HepG2 (cell line): Measurements from ENCODE around the gene CTSA. TPM values are rescaled to one million over a fixed set of nuclear protein-coding genes. Genes with fewer than 3 reads are reported as not detected.

Source experiments
- CBX2 ChIP-seq, 2 experiments: fragments of 200-600 bp in 1 of 2; sonication (generic); formaldehyde crosslinking in 1 of 2; IDR thresholded peaks; 2 replicates each; pipeline versions ENCODE4 v1.7.0 to v1.8.1; 2018 to 2022; ENCODE audit warnings: low read depth in 2 of 2, low read length in 1 of 2, mild to moderate bottlenecking in 1 of 2, missing genetic modification reagents in 1 of 2
- DDIT3 ChIP-seq: sonication (generic); formaldehyde crosslinking; IDR thresholded peaks from 2 replicates; pipeline ENCODE4 v1.4.0; 2020; ENCODE audit warnings: mild to moderate bottlenecking, missing genetic modification reagents
- FIP1L1 ChIP-seq: fragments of 200-400 bp; formaldehyde crosslinking; IDR thresholded peaks from 2 replicates; pipeline ENCODE4 v1.6.1; 2018; ENCODE audit warnings: low read depth, mild to moderate bottlenecking, low read length, moderate library complexity, borderline replicate concordance; ENCODE audit not compliant: insufficient read depth
- GTF3A ChIP-seq: sonication (generic); formaldehyde crosslinking; conservative IDR thresholded peaks from 2 replicates; pipeline ENCODE4 v1.4.0; 2020; ENCODE audit warnings: mild to moderate bottlenecking, missing genetic modification reagents
- KLF13 ChIP-seq: sonication (generic); formaldehyde crosslinking; IDR thresholded peaks from 2 replicates; pipeline ENCODE4 v1.4.0; 2020; ENCODE audit warnings: mild to moderate bottlenecking, missing genetic modification reagents
- KLF6 ChIP-seq: IDR thresholded peaks from 2 replicates; pipeline ENCODE4 v1.8.0; 2016; ENCODE audit warnings: missing biosample characterization, missing genetic modification reagents
- LCORL ChIP-seq, 2 experiments: fragments of 450-650 bp in 1 of 2; sonication (generic) in 1 of 2; formaldehyde crosslinking in 1 of 2; IDR thresholded peaks; 2 replicates each; pipeline versions ENCODE4 v1.5.0 to v1.6.1; 2017 to 2020; ENCODE audit warnings: antibody characterized with exemption in 1 of 2, missing genetic modification reagents in 1 of 2
- MBNL3 ChIP-seq: fragments of 250-450 bp; sonication (Bioruptor Pico); conservative IDR thresholded peaks from 2 replicates; pipeline ENCODE4 v1.8.0; 2022; ENCODE audit warnings: mild to moderate bottlenecking, inconsistent platforms
- MYC ChIP-seq: sonication (generic); formaldehyde crosslinking; IDR thresholded peaks from 2 replicates; pipeline ENCODE4 v1.9.0; 2021; ENCODE audit warnings: missing genetic modification reagents, borderline replicate concordance
- RARG ChIP-seq: sonication (generic); formaldehyde crosslinking; IDR thresholded peaks from 2 replicates; pipeline ENCODE4 v1.4.0; 2020; ENCODE audit warnings: low read depth, mild to moderate bottlenecking, missing genetic modification reagents
- RBFOX2 ChIP-seq: fragments of 200-400 bp; formaldehyde crosslinking; IDR thresholded peaks from 2 replicates; pipeline ENCODE4 v1.6.1; 2017; ENCODE audit warnings: low read depth, mild to moderate bottlenecking, low read length
- SALL1 ChIP-seq: sonication (generic); formaldehyde crosslinking; IDR thresholded peaks from 2 replicates; pipeline ENCODE4 v1.8.0; 2022; ENCODE audit warnings: mild to moderate bottlenecking, missing genetic modification reagents
- SIN3A ChIP-seq: IDR thresholded peaks from 2 replicates; pipeline ENCODE4 v1.6.1; 2011; ENCODE audit warnings: low read depth, mild to moderate bottlenecking, control low read depth, low read length, borderline replicate concordance
- SMARCC2 ChIP-seq: fragments of 450-650 bp; IDR thresholded peaks from 2 replicates; pipeline ENCODE4 v1.6.1; 2017; ENCODE audit warnings: antibody characterized with exemption, mild to moderate bottlenecking
- TP53 ChIP-seq: sonication (generic); formaldehyde crosslinking; conservative IDR thresholded peaks from 2 replicates; pipeline ENCODE4 v1.4.0; 2020; ENCODE audit warnings: missing genetic modification reagents
- ZFP90 ChIP-seq: sonication (generic); formaldehyde crosslinking; IDR thresholded peaks from 2 replicates; pipeline ENCODE4 v1.8.0; 2022; ENCODE audit warnings: missing genetic modification reagents, mild to moderate bottlenecking, inconsistent platforms, borderline replicate concordance
- ZKSCAN8 ChIP-seq: IDR thresholded peaks from 2 replicates; pipeline ENCODE4 v1.6.1; 2016; ENCODE audit warnings: borderline replicate concordance, missing genetic modification reagents, missing compliant biosample characterization
- ZNF282 ChIP-seq: fragments of 450-650 bp; IDR thresholded peaks from 2 replicates; pipeline ENCODE4 v1.6.1; 2018; ENCODE audit not compliant: partially characterized antibody
- ZNF317 ChIP-seq: sonication (generic); formaldehyde crosslinking; IDR thresholded peaks from 2 replicates; pipeline ENCODE4 v1.5.0; 2020; ENCODE audit warnings: mild to moderate bottlenecking, missing genetic modification reagents
- ZNF431 ChIP-seq: sonication (generic); formaldehyde crosslinking; IDR thresholded peaks from 2 replicates; pipeline ENCODE4 v1.9.0; 2022; ENCODE audit warnings: missing genetic modification reagents, low read depth, mild to moderate bottlenecking, borderline replicate concordance
- ZNF572 ChIP-seq: sonication (generic); formaldehyde crosslinking; IDR thresholded peaks from 2 replicates; pipeline ENCODE4 v1.5.1; 2020; ENCODE audit warnings: mild to moderate bottlenecking, missing genetic modification reagents
- ZNF709 ChIP-seq: sonication (generic); formaldehyde crosslinking; IDR thresholded peaks from 2 replicates; pipeline ENCODE4 v1.5.0; 2020; ENCODE audit warnings: mild to moderate bottlenecking, missing genetic modification reagents
- ZNF724P ChIP-seq: sonication (generic); formaldehyde crosslinking; IDR thresholded peaks from 2 replicates; pipeline ENCODE4 v1.8.0; 2022; ENCODE audit warnings: missing genetic modification reagents, borderline replicate concordance
- ZNF772 ChIP-seq: sonication (generic); formaldehyde crosslinking; IDR thresholded peaks from 2 replicates; pipeline ENCODE4 v1.5.0; 2020; ENCODE audit warnings: mild to moderate bottlenecking, missing genetic modification reagents
- polyA plus RNA-seq, 8 experiments: library from polyadenylated mRNA; depleted of rRNA in 3 of 8; stranded (reverse) in 7 of 8; unstranded in 1 of 8; fragments of >200 nt; fragmentation: Illumina TruSeq in 4 of 8; extraction: Trizol in 4 of 8; gene quantifications; 2 replicates each; pipeline versions ENCODE4 v1.2.1 to v1.2.3, GENCODE V29; 2011 to 2016; ENCODE audit warnings: low read depth in 4 of 8, missing spikeins in 1 of 8, mixed read lengths in 1 of 8; ENCODE audit not compliant: insufficient read depth in 1 of 8
- total RNA-seq, 5 experiments: library from RNA; depleted of rRNA; stranded (reverse); fragments of >200 nt; fragmentation: Illumina TruSeq; extraction: Trizol; gene quantifications; 2 replicates each; pipeline ENCODE4 v1.2.3, GENCODE V29; 2016; ENCODE audit warnings: low read depth in 1 of 5
- TF ChIP-seq, protein P1 (sequence below): sonication (generic); formaldehyde crosslinking; IDR thresholded peaks from 2 replicates; pipeline ENCODE4 v1.5.1; 2020; ENCODE audit warnings: missing genetic modification reagents, mild to moderate bottlenecking, borderline replicate concordance
- TF ChIP-seq, protein P2 (sequence below): sonication (generic); formaldehyde crosslinking; IDR thresholded peaks from 2 replicates; pipeline ENCODE4 v1.5.0; 2020; ENCODE audit warnings: mild to moderate bottlenecking, low read depth, missing genetic modification reagents, borderline replicate concordance

Gene CTSA
- total and polyA plus RNA-seq, 2 of the 13 experiments (the other 11 are each of a cell fraction or from before 2014, with no cell fraction given) = 202 to 231 TPM

GRCh38 chr20:45909817-45910669, 18.9 kb downstream of the CTSA start (continued):
- TF ChIP-seq SIN3A (0 out of 2 replicates have a peak, but pooled peaks have one; percentile 12), CBX2 (IDR thresholded peaks at IDR 0.05; ENCODE audit: low read depth, low read length) (no peak), CBX2 (CRISPR knock-in tag; IDR thresholded peaks at IDR 0.05; ENCODE audit: low read depth) (no peak), KLF13 (CRISPR knock-in tag) (no peak), LCORL (IDR thresholded peaks at IDR 0.05) (no peak), LCORL (CRISPR knock-in tag; IDR thresholded peaks at IDR 0.05) (no peak; the same call in 1 of the 2 replicates), DDIT3 (CRISPR knock-in tag) (no peak), RARG (no peak), ZNF282 (no peak), RBFOX2 (0 out of 2 replicates have a peak, but pooled peaks have one; percentile 1), ZNF724P (no peak), SALL1 (CRISPR knock-in tag) (peak; percentile 43; the same call in 1 of the 2 replicates), TP53 (no peak; the same call in 1 of the 2 replicates), ZNF317 (no peak; the same call in 1 of the 2 replicates), MYC (CRISPR knock-in tag) (peak; percentile 55; the same call in 1 of the 2 replicates), ZNF572 (CRISPR knock-in tag) (no peak), ZNF431 (no peak), ZKSCAN8 (no peak), ZFP90 (CRISPR knock-in tag) (peak; percentile 51; the same call in 1 of the 2 replicates), ZNF772 (CRISPR knock-in tag) (peak; percentile 25; the same call in 1 of the 2 replicates), KLF6 (CRISPR knock-in tag) (no peak; the same call in 1 of the 2 replicates), MBNL3 (CRISPR knock-in tag) (no peak), ZNF709 (CRISPR knock-in tag) (no peak; the same call in 1 of the 2 replicates), SMARCC2 (no peak), FIP1L1 (no peak), GTF3A (peak; percentile 51; the same call in 1 of the 2 replicates)
- TF ChIP-seq, protein P1, sequence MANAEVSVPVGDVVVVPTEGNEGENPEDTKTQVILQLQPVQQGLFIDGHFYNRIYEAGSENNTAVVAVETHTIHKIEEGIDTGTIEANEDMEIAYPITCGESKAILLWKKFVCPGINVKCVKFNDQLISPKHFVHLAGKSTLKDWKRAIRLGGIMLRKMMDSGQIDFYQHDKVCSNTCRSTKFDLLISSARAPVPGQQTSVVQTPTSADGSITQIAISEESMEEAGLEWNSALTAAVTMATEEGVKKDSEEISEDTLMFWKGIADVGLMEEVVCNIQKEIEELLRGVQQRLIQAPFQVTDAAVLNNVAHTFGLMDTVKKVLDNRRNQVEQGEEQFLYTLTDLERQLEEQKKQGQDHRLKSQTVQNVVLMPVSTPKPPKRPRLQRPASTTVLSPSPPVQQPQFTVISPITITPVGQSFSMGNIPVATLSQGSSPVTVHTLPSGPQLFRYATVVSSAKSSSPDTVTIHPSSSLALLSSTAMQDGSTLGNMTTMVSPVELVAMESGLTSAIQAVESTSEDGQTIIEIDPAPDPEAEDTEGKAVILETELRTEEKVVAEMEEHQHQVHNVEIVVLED (CRISPR knock-in tag) = no peak
- TF ChIP-seq, protein P2, sequence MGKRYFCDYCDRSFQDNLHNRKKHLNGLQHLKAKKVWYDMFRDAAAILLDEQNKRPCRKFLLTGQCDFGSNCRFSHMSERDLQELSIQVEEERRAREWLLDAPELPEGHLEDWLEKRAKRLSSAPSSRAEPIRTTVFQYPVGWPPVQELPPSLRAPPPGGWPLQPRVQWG (CRISPR knock-in tag) = no peak
